Keratinocyte (primary cell): ENCODE data around the gene IL12RB2.

ENCODE experiments used
- CTCF ChIP-seq, 3 experiments: IDR thresholded peaks in 1 of 3; conservative IDR thresholded peaks in 1 of 3; optimal IDR thresholded peaks in 1 of 3; 2 replicates in 2 of 3; 3 replicates in 1 of 3; pipeline versions ENCODE3 to v1.5.1; 2011; ENCODE audit warnings: low read length in 3 of 3, mild to moderate bottlenecking in 3 of 3, moderate library complexity in 2 of 3, control low read depth in 1 of 3, inconsistent platforms in 1 of 3; ENCODE audit not compliant: insufficient read depth in 2 of 3; ENCODE audit errors: extremely low read depth in 1 of 3
- EZH2 ChIP-seq: IDR thresholded peaks from one replicate; pipeline ENCODE4 v1.6.1; 2012; ENCODE audit warnings: inconsistent platforms, mild to moderate bottlenecking, low read length, moderate library complexity

GRCh38 chr1:67306547-67306946, 1.1 kb upstream of the IL12RB2 start:
- no peak for TF ChIP-seq CTCF (optimal IDR thresholded peaks at IDR 0.05 in 1 of 3, IDR thresholded peaks at IDR 0.05 in 1 of 3, conservative IDR thresholded peaks at IDR 0.05 in 1 of 3; ENCODE audit: extremely low read depth in 1 of 3, insufficient read depth in 2 of 3, low read length in 3 of 3)
- no peak for TF ChIP-seq EZH2
